HCT116 (cell line): ENCODE data around the gene FLOT1. TPM values are rescaled to one million over a fixed set of nuclear protein-coding genes. Genes with fewer than 3 reads are reported as not detected.

Source experiments
- ATAC-seq: fragments of 200-7000 bp; cut with Tn5 transposase; 2 replicates; pipeline ENCODE4 v1.9.1; 2020; ENCODE audit warnings: mild to moderate bottlenecking, moderate library complexity
- BruUV-seq: library from RNA; stranded (reverse); fragments of 400-500 nt; replicated peaks from 2 replicates; lab custom pipeline; 2021; lab: Mats Ljungman, UMichigan
- CTCF ChIA-PET: fragments of 300-600 bp; sonication (Branson Sonifier 250); formaldehyde crosslinking; loops from one replicate; lab custom pipeline; 2021; ENCODE audit warnings: antibody characterized with exemption; lab: Charles Lee
- POLR2A ChIA-PET: fragments of 300-600, 350-600 bp; sonication (Branson Sonifier 250); formaldehyde crosslinking; loops from one replicate; lab custom pipeline; 2021; ENCODE audit warnings: antibody characterized with exemption; lab: Charles Lee
- RAD21 ChIA-PET, 2 experiments: fragments of 300-600 bp; sonication (Branson Sonifier 250); formaldehyde crosslinking; loops; one replicate each; lab custom pipeline; 2023; ENCODE audit warnings: low total read pairs in 2 of 2; ENCODE audit not compliant: uncharacterized antibody in 2 of 2, unreplicated experiment in 2 of 2, low non-redundant PET in 1 of 2; lab: Charles Lee
- DNase-seq: peaks from one replicate; pipeline ENCODE4 v3.0.0-alpha.2; 2010; ENCODE audit warnings: low read depth, low spot score
- H2AFZ ChIP-seq: fragments of 200-600 bp; shearing (Covaris generic), sonication (generic); 2 replicates; pipeline ENCODE4 v1.6.1; 2017; ENCODE audit warnings: low read depth, mixed run types, mixed read lengths, antibody characterized with exemption, low read length; ENCODE audit not compliant: poor library complexity, severe bottlenecking
- H3K27ac ChIP-seq: 2 replicates; pipeline ENCODE4 v1.5.1; 2012; ENCODE audit warnings: low read depth, low read length
- H3K27me3 ChIP-seq: fragments of 200-600 bp; sonication (generic); 2 replicates; pipeline ENCODE4 v1.6.1; 2016; ENCODE audit warnings: mixed run types, low read length, mixed read lengths; ENCODE audit not compliant: insufficient read depth
- H3K36me3 ChIP-seq, 2 experiments: fragments of 200-500 bp in 1 of 2; fragments of 200-600 bp in 1 of 2; sonication (Bioruptor generic) in 1 of 2; sonication (generic) in 1 of 2; 2 replicates each; pipeline versions ENCODE4 v1.5.1 to v1.6.1; 2014 to 2016; ENCODE audit warnings: low read length in 2 of 2, inconsistent platforms in 1 of 2, mixed read lengths in 1 of 2, mixed run types in 1 of 2; ENCODE audit not compliant: insufficient read depth in 2 of 2, control insufficient read depth in 1 of 2
- H3K4me1 ChIP-seq, 2 experiments: fragments of 200-600 bp in 1 of 2; sonication (generic) in 1 of 2; 2 replicates each; pipeline versions ENCODE4 v1.5.1 to v1.6.1; 2012 to 2017; ENCODE audit warnings: low read length in 2 of 2, inconsistent platforms in 1 of 2, mild to moderate bottlenecking in 1 of 2, mixed read lengths in 1 of 2, mixed run types in 1 of 2, moderate library complexity in 1 of 2; ENCODE audit not compliant: insufficient read depth in 2 of 2, control insufficient read depth in 1 of 2
- H3K4me2 ChIP-seq: fragments of 200-600 bp; sonication (generic); 2 replicates; pipeline ENCODE4 v1.6.1; 2017; ENCODE audit warnings: mixed run types, low read length, mixed read lengths
- H3K4me3 ChIP-seq, 2 experiments: fragments of 200-600 bp in 1 of 2; sonication (generic) in 1 of 2; replicated peaks in 1 of 2; 2 replicates each; pipeline ENCODE4 v1.5.1; 2011 to 2016; ENCODE audit warnings: low read length in 2 of 2, control low read depth in 1 of 2, low read depth in 1 of 2, mild to moderate bottlenecking in 1 of 2, mixed read lengths in 1 of 2, mixed run types in 1 of 2
- H3K79me2 ChIP-seq: fragments of 200-600 bp; sonication (generic); 2 replicates; pipeline ENCODE4 v1.6.1; 2017; ENCODE audit warnings: mild to moderate bottlenecking, mixed run types, low read length, moderate library complexity, mixed read lengths; ENCODE audit not compliant: insufficient read depth
- H3K9ac ChIP-seq: fragments of 200-600 bp; sonication (generic); 2 replicates; pipeline ENCODE4 v1.6.1; 2016; ENCODE audit warnings: low read length, mixed read lengths
- H3K9me2 ChIP-seq: fragments of 200-600 bp; sonication (generic), shearing (Covaris generic); 2 replicates; pipeline ENCODE4 v1.6.1; 2017; ENCODE audit warnings: mixed run types, mild to moderate bottlenecking, moderate library complexity; ENCODE audit not compliant: insufficient read depth
- H3K9me3 ChIP-seq, 2 experiments: fragments of 200-500 bp in 1 of 2; fragments of 200-600 bp in 1 of 2; sonication (Bioruptor generic) in 1 of 2; sonication (generic) in 1 of 2; 2 replicates each; pipeline ENCODE4 v1.6.1; 2014 to 2017; ENCODE audit warnings: low read length in 2 of 2, mixed read lengths in 2 of 2, inconsistent platforms in 1 of 2, low read depth in 1 of 2, mild to moderate bottlenecking in 1 of 2, mixed run types in 1 of 2, moderate library complexity in 1 of 2; ENCODE audit not compliant: control insufficient read depth in 1 of 2, insufficient read depth in 1 of 2
- H4K20me1 ChIP-seq: fragments of 200-600 bp; sonication (generic), shearing (Covaris generic); 2 replicates; pipeline ENCODE4 v1.6.1; 2017; ENCODE audit warnings: mixed run types, mild to moderate bottlenecking, moderate library complexity; ENCODE audit not compliant: insufficient read depth
- FOSL1 ChIP-seq: IDR thresholded peaks from 2 replicates; pipeline ENCODE4 v1.6.1; 2012; ENCODE audit warnings: low read depth
- JUND ChIP-seq: IDR thresholded peaks from 2 replicates; pipeline ENCODE4 v1.6.1; 2012
- ZNF274 ChIP-seq: fragments of 200-500 bp; sonication (Bioruptor generic); IDR thresholded peaks from 2 replicates; pipeline ENCODE4 v1.6.1; 2014; ENCODE audit warnings: mild to moderate bottlenecking, low read depth, low read length, inconsistent platforms
- intact Hi-C: fragments of 100-400 bp; cut with micrococcal nuclease; formaldehyde crosslinking; loops from 2 replicates; pipeline ENCODE4 v1.10.0; 2022
- total RNA-seq: library from RNA; stranded (reverse); gene quantifications from one replicate; pipeline ENCODE4 v1.2.1, GENCODE V29; 2021; ENCODE audit not compliant: unreplicated experiment
- TF ChIP-seq, protein P1 (sequence below), 3 experiments: fragments of 200-600 bp in 1 of 3; sonication (generic) in 1 of 3; IDR thresholded peaks in 2 of 3; conservative IDR thresholded peaks in 1 of 3; 2 replicates each; pipeline ENCODE4 v1.5.1; 2012 to 2017; ENCODE audit warnings: low read depth in 2 of 3, low read length in 2 of 3, antibody characterized with exemption in 1 of 3, borderline replicate concordance in 1 of 3, control low read depth in 1 of 3, mild to moderate bottlenecking in 1 of 3, mixed read lengths in 1 of 3, mixed run types in 1 of 3, moderate library complexity in 1 of 3; ENCODE audit not compliant: insufficient read depth in 1 of 3

FLOT1 gene
- total RNA-seq, 1 experiment from 2014 or later = 117 TPM

GRCh38 chr6:30691208-30691847 lies 51.2 kb downstream of the FLOT1 start:
- no peak for ATAC-seq
- no peaks in the 10 kb centered on the region for H3K36me3 ChIP-seq
- POLR2A ChIA-PET = interaction anchor here (0.7 to 3.5 kb wide), 6 partner anchors 10 to 39 kb away, joined by 3 to 25 read pairs (median 3); partner anchors contain the start of genes DHX16, MDC1 and TUBB

More at GRCh38 chr6:30691208-30691847, 51.2 kb downstream of the FLOT1 start:
- RAD21 ChIA-PET = interaction anchor here in 1 of 2 experiments (1.6 kb wide), 1 partner anchor 26 kb away, joined by 4 read pairs; the partner anchor contains the start of gene MDC1
- TF ChIP-seq JUND (no peak), ZNF274 (no peak), FOSL1 (no peak)
- TF ChIP-seq, protein P1, sequence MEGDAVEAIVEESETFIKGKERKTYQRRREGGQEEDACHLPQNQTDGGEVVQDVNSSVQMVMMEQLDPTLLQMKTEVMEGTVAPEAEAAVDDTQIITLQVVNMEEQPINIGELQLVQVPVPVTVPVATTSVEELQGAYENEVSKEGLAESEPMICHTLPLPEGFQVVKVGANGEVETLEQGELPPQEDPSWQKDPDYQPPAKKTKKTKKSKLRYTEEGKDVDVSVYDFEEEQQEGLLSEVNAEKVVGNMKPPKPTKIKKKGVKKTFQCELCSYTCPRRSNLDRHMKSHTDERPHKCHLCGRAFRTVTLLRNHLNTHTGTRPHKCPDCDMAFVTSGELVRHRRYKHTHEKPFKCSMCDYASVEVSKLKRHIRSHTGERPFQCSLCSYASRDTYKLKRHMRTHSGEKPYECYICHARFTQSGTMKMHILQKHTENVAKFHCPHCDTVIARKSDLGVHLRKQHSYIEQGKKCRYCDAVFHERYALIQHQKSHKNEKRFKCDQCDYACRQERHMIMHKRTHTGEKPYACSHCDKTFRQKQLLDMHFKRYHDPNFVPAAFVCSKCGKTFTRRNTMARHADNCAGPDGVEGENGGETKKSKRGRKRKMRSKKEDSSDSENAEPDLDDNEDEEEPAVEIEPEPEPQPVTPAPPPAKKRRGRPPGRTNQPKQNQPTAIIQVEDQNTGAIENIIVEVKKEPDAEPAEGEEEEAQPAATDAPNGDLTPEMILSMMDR (IDR thresholded peaks at IDR 0.05 in 2 of 3, conservative IDR thresholded peaks at IDR 0.05 in 1 of 3; ENCODE audit: borderline replicate concordance in 1 of 3, insufficient read depth in 1 of 3, low read depth in 2 of 3, low read length in 2 of 3) = no peak
- Histone ChIP-seq H3K4me2 (peak overlapping the region; percentile 86), H3K4me1 (peaks cover 43 to 63% of the 10 kb centered on the region in 2 experiments), H3K9me3 (no peaks in the 10 kb centered on the region), H3K27me3 (no peaks in the 10 kb centered on the region), H3K79me2 (peaks cover 1% of the 10 kb centered on the region; the same call in 1 of the 2 replicates), H3K9ac (peak overlapping the region; percentile 67), H2AFZ (no peak overlapping the region), H3K4me3 (peak overlapping the region; percentile 58 to 61), H3K9me2 (no peaks in the 10 kb centered on the region), H4K20me1 (no peaks in the 10 kb centered on the region), H3K27ac (peak overlapping the region; percentile 77)
- intact Hi-C loops = no loop called here
- DNase-seq = no peak
- CTCF ChIA-PET = interaction anchor here (1.5 kb wide), 1 partner anchor 12 kb away, joined by 9 read pairs; no protein-coding TSS in a partner anchor
- BruUV-seq = TSS peak; percentile 54
